Measurements from ENCODE around the gene SBF2.

Gene SBF2

GRCh38 chr11:9853929-9854552 lies 440.0 kb downstream of the SBF2 start:
- DNase-seq (ENCODE audit: low read depth in 2 of 2) = no peak

GRCh38 chr11:9852465-9852864 lies 441.6 kb downstream of the SBF2 start:
- DNase-seq (ENCODE audit: low read depth in 2 of 2) = no peak

GRCh38 chr11:9851366-9851765 lies 442.7 kb downstream of the SBF2 start:
- no peak for DNase-seq (ENCODE audit: low read depth in 2 of 2)

- DNase-seq (ENCODE audit: low read depth in 2 of 2) = no peak
Measured at GRCh38 chr11:9850224-9850895, 443.7 kb downstream of the SBF2 start.

- no peak for DNase-seq (ENCODE audit: low read depth in 2 of 2)
Measured at GRCh38 chr11:9849389-9849788, 444.6 kb downstream of the SBF2 start.

- DNase-seq (ENCODE audit: low read depth in 2 of 2) = no peak
Measured at GRCh38 chr11:9847636-9848035, 446.4 kb downstream of the SBF2 start.

GRCh38 chr11:9842923-9843322 lies 451.1 kb downstream of the SBF2 start:
- no peak for DNase-seq (ENCODE audit: low read depth in 2 of 2)

- DNase-seq (ENCODE audit: low read depth in 2 of 2) = no peak
Measured at GRCh38 chr11:9840460-9841004, 453.5 kb downstream of the SBF2 start.

GRCh38 chr11:9839550-9839949 lies 454.5 kb downstream of the SBF2 start:
- no peak for DNase-seq (ENCODE audit: low read depth in 2 of 2)

- DNase-seq (ENCODE audit: low read depth in 2 of 2) = no peak
Measured at GRCh38 chr11:9838961-9839360, 455.1 kb downstream of the SBF2 start.

GRCh38 chr11:9838229-9838628 lies 455.8 kb downstream of the SBF2 start:
- no peak for DNase-seq (ENCODE audit: low read depth in 2 of 2)

- no peak for DNase-seq (ENCODE audit: low read depth in 2 of 2)
Measured at GRCh38 chr11:9834291-9834690, 459.7 kb downstream of the SBF2 start.

- DNase-seq (ENCODE audit: low read depth in 2 of 2) = no peak
Measured at GRCh38 chr11:9831122-9831521, 462.9 kb downstream of the SBF2 start.

- DNase-seq (ENCODE audit: low read depth in 2 of 2) = no peak
Measured at GRCh38 chr11:9827708-9828107, 466.3 kb downstream of the SBF2 start.

- DNase-seq (ENCODE audit: low read depth in 2 of 2) = no peak
Measured at GRCh38 chr11:9826390-9826789, 467.6 kb downstream of the SBF2 start.

- DNase-seq (ENCODE audit: low read depth in 2 of 2) = no peak
Measured at GRCh38 chr11:9825895-9826294, 468.1 kb downstream of the SBF2 start.

GRCh38 chr11:9825315-9825714 lies 468.7 kb downstream of the SBF2 start:
- DNase-seq (ENCODE audit: low read depth in 2 of 2) = no peak

- no peak for DNase-seq (ENCODE audit: low read depth in 2 of 2)
Measured at GRCh38 chr11:9823887-9824385, 470.1 kb downstream of the SBF2 start.

GRCh38 chr11:9823439-9823838 lies 470.6 kb downstream of the SBF2 start:
- no peak for DNase-seq (ENCODE audit: low read depth in 2 of 2)

GRCh38 chr11:9821008-9821752 lies 472.8 kb downstream of the SBF2 start:
- DNase-seq (ENCODE audit: low read depth in 2 of 2) = no peak

- DNase-seq (ENCODE audit: low read depth in 2 of 2) = no peak
Measured at GRCh38 chr11:9820260-9820659, 473.8 kb downstream of the SBF2 start.

- no peak for DNase-seq (ENCODE audit: low read depth in 2 of 2)
Measured at GRCh38 chr11:9817191-9817590, 476.8 kb downstream of the SBF2 start.
